Thoracic aorta (tissue), 2 donors: ENCODE measurements around the gene POU6F2. TPM values are rescaled to one million over a fixed set of nuclear protein-coding genes. Genes with fewer than 3 reads are reported as not detected.
"Not testable (repeated sequence)": the region's sequence is repeated elsewhere in the genome, so short reads cannot be mapped to it uniquely, and the experiment has no call there.

ENCODE experiments used
- ATAC-seq: fragments of 150-250 bp; one replicate; pipeline ENCODE4 v1.8.0; 2017; ENCODE audit warnings: low read depth; ENCODE audit not compliant: insufficient number of reproducible peaks, low FRiP score
- DNase-seq: peaks from one replicate; pipeline ENCODE4 v3.0.0-alpha.2; 2020; ENCODE audit warnings: low spot score
- H3K27ac ChIP-seq, 2 donors: fragments of 200-600 bp; sonication (generic); 1 replicate in 1 of 2; 2 replicates in 1 of 2; pipeline ENCODE4 v1.5.1; 2016; ENCODE audit warnings: mild to moderate bottlenecking in 2 of 2, moderate library complexity in 2 of 2
- H3K27me3 ChIP-seq: fragments of 200-600 bp; sonication (generic); replicated peaks from 2 replicates; pipeline ENCODE4 v1.6.0; 2016; ENCODE audit warnings: mild to moderate bottlenecking; ENCODE audit not compliant: insufficient read depth
- H3K36me3 ChIP-seq: fragments of 200-600 bp; sonication (generic); one replicate; pipeline ENCODE4 v1.5.1; 2016
- H3K4me1 ChIP-seq, 2 donors: fragments of 200-600 bp; sonication (generic); 1 replicate in 1 of 2; 2 replicates in 1 of 2; pipeline versions ENCODE4 v1.5.1 to v1.6.0; 2016; ENCODE audit warnings: low read depth in 2 of 2, mild to moderate bottlenecking in 1 of 2; ENCODE audit not compliant: control insufficient read depth in 1 of 2
- H3K4me3 ChIP-seq: fragments of 200-600 bp; sonication (generic); 2 replicates; pipeline ENCODE4 v1.5.1; 2016; ENCODE audit warnings: mild to moderate bottlenecking
- H3K9me3 ChIP-seq: fragments of 200-600 bp; sonication (generic); 2 replicates; pipeline ENCODE4 v1.5.1; 2016
- total RNA-seq, 2 donors: library from RNA; depleted of rRNA; stranded (reverse); fragments of >200 nt; gene quantifications; one replicate each; pipeline versions ENCODE4 v1.1.0 to v1.2.3, GENCODE V29; 2016
- TF ChIP-seq, protein P1 (sequence below): fragments of 200-600 bp; sonication (generic); IDR thresholded peaks from one replicate; pipeline ENCODE4 v1.5.1; 2019; ENCODE audit warnings: antibody characterized with exemption

The POU6F2 gene
- total RNA-seq, 2 donors from 2014 or later = not detected

DNA sequence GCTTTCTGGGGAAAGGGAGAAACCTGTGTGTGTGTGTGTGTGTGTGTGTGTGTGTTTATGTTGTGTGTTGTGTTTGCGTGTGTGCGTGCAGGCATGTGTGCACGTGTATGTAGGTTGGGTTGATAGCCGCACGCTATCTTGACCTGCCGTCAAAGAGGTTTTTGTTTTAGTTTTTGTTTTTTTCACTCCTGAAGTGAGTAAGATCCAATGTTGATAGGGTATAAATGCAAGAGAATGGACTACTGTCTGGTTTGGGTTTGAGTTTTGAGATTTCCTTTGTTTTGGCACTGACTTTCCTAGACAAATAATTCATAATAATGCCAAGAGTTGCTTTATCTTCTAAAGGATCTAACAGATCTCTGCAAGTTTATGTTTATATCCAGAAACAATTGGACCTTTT is 27.8 kb downstream of the POU6F2 start:
- H3K9me3 ChIP-seq = no peaks in the 10 kb centered on the region
- DNase-seq (no peak), ATAC-seq (no peak)
- no peak overlapping the region for H3K4me3 ChIP-seq
- H3K4me1 ChIP-seq = no peaks in the 10 kb centered on the region
- no peaks in the 10 kb centered on the region for H3K27me3 ChIP-seq
- TF ChIP-seq, protein P1, sequence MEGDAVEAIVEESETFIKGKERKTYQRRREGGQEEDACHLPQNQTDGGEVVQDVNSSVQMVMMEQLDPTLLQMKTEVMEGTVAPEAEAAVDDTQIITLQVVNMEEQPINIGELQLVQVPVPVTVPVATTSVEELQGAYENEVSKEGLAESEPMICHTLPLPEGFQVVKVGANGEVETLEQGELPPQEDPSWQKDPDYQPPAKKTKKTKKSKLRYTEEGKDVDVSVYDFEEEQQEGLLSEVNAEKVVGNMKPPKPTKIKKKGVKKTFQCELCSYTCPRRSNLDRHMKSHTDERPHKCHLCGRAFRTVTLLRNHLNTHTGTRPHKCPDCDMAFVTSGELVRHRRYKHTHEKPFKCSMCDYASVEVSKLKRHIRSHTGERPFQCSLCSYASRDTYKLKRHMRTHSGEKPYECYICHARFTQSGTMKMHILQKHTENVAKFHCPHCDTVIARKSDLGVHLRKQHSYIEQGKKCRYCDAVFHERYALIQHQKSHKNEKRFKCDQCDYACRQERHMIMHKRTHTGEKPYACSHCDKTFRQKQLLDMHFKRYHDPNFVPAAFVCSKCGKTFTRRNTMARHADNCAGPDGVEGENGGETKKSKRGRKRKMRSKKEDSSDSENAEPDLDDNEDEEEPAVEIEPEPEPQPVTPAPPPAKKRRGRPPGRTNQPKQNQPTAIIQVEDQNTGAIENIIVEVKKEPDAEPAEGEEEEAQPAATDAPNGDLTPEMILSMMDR = no peak
- H3K27ac ChIP-seq = no peak overlapping the region
- H3K36me3 ChIP-seq = no peaks in the 10 kb centered on the region

DNA sequence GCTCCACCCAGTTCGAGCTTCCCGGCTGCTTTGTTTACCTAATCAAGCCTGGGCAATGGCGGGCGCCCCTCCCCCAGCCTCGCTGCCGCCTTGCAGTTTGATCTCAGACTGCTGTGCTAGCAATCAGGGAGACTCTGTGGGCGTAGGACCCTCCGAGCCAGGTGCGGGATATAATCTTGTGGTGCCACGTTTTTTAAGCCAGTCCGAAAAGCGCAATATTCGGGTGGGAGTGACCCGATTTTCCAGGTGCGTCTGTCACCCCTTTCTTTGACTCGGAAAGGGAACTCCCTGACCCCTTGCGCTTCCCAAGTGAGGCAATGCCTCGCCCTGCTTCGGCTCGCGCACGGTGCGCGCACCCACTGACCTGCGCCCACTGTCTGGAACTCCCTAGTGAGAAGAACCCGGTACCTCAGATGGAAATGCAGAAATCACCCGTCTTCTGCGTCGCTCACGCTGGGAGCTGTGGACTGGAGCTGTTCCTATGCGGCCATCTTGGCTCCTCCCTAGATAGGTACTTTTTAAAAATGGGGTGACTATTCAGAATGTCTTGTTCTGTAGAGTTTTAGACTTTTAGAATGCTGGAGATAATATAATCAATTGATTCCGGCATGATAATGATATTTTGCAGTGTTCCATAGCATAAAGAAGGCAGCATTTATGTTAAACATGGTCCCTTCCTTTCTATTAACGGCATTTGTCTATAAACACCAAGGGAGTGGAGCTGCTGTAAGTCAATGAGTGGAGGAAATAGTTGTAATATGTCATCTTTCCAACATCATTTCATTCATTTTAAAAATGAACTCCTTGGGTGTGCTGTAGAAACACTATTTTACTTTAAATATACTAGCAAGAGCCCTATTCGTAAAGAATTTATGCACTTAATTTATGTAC is 35.6 kb downstream of the POU6F2 start:
- not testable (repeated sequence) for H3K27me3 ChIP-seq, H3K9me3 ChIP-seq, H3K36me3 ChIP-seq, H3K27ac ChIP-seq, H3K4me1 ChIP-seq, H3K4me3 ChIP-seq, ATAC-seq, DNase-seq

DNA sequence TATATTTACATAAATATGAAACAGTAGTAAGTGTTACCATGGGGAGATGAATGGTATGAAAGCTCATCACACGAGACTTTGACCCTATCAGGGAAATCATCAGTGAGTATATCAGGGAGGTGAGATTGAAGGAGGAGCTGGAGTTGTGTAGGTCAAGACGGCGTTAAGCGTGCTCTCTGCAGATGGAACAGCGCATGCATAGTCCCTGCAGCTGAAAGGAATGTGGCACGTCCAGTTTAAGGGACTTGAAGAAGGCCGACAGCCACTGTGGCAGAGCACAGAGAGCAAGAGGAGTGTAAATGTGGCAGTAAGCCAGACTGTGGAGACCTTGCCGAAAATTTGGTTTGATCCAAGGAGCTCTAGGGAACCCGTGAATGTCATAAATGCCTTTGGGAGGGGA is 38.9 kb downstream of the POU6F2 start:
- no peaks in the 10 kb centered on the region for H3K27me3 ChIP-seq
- no peaks in the 10 kb centered on the region for H3K4me1 ChIP-seq
- no peaks in the 10 kb centered on the region for H3K9me3 ChIP-seq
- no peak overlapping the region for H3K27ac ChIP-seq
- no peak overlapping the region for H3K4me3 ChIP-seq
- TF ChIP-seq, protein P1 = no peak
- DNase-seq = no peak
- no peak for ATAC-seq
- H3K36me3 ChIP-seq = no peaks in the 10 kb centered on the region

DNA sequence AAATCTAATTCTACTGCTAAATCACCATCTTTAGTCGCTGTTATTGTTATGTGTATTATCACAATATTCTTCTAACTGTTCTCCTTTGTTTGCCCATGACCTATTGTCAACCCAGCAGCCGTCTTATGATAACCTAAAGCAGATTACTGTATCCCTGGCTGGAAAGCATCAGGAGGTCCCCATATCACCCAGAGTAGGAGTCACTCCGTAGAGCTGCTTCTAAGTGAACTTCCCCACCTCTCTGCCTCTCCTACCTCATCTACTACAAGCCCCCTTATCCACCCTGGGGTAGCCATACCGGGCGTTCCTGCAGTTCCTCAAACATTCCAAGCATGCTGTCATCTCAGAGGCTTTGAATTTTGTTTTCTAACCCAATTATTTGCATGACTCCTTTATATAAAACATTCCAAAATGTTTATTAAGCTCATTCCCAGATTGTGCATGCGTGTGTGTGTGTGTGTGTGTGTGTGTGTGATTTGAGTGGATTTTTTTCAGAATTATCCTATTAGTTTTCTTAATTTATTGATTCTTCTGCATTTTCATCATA is 39.7 kb downstream of the POU6F2 start:
- Histone ChIP-seq H3K27ac (no peak overlapping the region), H3K36me3 (no peaks in the 10 kb centered on the region), H3K4me1 (no peaks in the 10 kb centered on the region), H3K4me3 (no peak overlapping the region), H3K9me3 (peaks cover under 1% of the 10 kb centered on the region), H3K27me3 (no peaks in the 10 kb centered on the region)
- ATAC-seq (no peak), DNase-seq (no peak)
- TF ChIP-seq, protein P1 = no peak

DNA sequence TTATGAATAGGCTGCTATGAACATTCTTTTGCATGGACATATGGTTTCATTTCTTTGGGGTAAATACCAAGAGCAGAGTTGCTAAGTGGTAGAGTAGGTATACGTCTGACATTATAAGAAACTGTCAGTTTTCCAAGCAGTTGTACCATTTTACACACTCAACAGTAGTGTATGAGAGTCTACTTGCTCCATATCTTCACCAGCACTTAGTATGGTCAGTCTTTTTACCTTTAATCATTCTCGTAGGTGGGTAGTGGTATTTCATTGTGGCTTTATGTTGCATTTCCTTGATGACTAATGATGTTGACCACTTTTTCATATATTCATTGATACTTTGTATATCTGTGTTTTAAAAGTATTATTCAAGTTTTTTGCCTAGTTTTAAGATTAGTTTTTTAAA is 45.1 kb downstream of the POU6F2 start:
- peaks cover 0 to 8% of the 10 kb centered on the region in 2 donors for H3K4me1 ChIP-seq
- TF ChIP-seq, protein P1 = no peak
- H3K27me3 ChIP-seq = no peaks in the 10 kb centered on the region
- H3K36me3 ChIP-seq = no peaks in the 10 kb centered on the region
- no peak for DNase-seq
- H3K9me3 ChIP-seq = peaks cover 5% of the 10 kb centered on the region
- H3K4me3 ChIP-seq = no peak overlapping the region
- no peak for ATAC-seq
- H3K27ac ChIP-seq = no peak overlapping the region
